Parathyroid adenoma (tissue), 2 donors: ENCODE results near the gene TMEM255B.
"Not testable (repeated sequence)": the region's sequence is repeated elsewhere in the genome, so short reads cannot be mapped to it uniquely, and the experiment has no call there.

Experiments used
- H2AFZ ChIP-seq: fragments of 300-600 bp; sonication (generic); one replicate; pipeline ENCODE4 v1.7.0; 2017; ENCODE audit warnings: antibody characterized with exemption, mild to moderate bottlenecking
- H3K27ac ChIP-seq: fragments of 300-600 bp; sonication (generic); one replicate; pipeline ENCODE4 v1.7.0; 2017
- H3K27me3 ChIP-seq: fragments of 300-600 bp; sonication (generic); one replicate; pipeline ENCODE4 v1.7.0; 2017; ENCODE audit warnings: low read length; ENCODE audit not compliant: control insufficient read depth, insufficient read depth
- H3K36me3 ChIP-seq: fragments of 300-600 bp; sonication (generic); one replicate; pipeline ENCODE4 v1.7.0; 2017; ENCODE audit warnings: low read length; ENCODE audit not compliant: control insufficient read depth, insufficient read depth
- H3K4me1 ChIP-seq: fragments of 300-600 bp; sonication (generic); one replicate; pipeline ENCODE4 v1.7.0; 2017; ENCODE audit warnings: control low read depth
- H3K4me2 ChIP-seq: fragments of 300-600 bp; sonication (generic); one replicate; pipeline ENCODE4 v1.7.0; 2017; ENCODE audit warnings: low read length
- H3K4me3 ChIP-seq: fragments of 300-600 bp; sonication (generic); one replicate; pipeline ENCODE4 v1.7.0; 2017; ENCODE audit warnings: low read depth, low read length
- H3K79me2 ChIP-seq: fragments of 300-600 bp; sonication (generic); one replicate; pipeline ENCODE4 v1.7.0; 2017; ENCODE audit warnings: control low read depth
- H3K9ac ChIP-seq: fragments of 300-600 bp; sonication (generic); one replicate; pipeline ENCODE4 v1.7.0; 2017; ENCODE audit warnings: mild to moderate bottlenecking
- H3K9me3 ChIP-seq: fragments of 300-600 bp; sonication (generic); one replicate; pipeline ENCODE4 v1.7.0; 2017; ENCODE audit warnings: low read length; ENCODE audit not compliant: control insufficient read depth
- TF ChIP-seq, protein P1 (sequence below): fragments of 300-600 bp; sonication (generic); IDR thresholded peaks from one replicate; pipeline ENCODE4 v1.7.0; 2017; ENCODE audit warnings: antibody characterized with exemption, mild to moderate bottlenecking
- donor health status: primary hyperparathyroidism.

TMEM255B gene

DNA sequence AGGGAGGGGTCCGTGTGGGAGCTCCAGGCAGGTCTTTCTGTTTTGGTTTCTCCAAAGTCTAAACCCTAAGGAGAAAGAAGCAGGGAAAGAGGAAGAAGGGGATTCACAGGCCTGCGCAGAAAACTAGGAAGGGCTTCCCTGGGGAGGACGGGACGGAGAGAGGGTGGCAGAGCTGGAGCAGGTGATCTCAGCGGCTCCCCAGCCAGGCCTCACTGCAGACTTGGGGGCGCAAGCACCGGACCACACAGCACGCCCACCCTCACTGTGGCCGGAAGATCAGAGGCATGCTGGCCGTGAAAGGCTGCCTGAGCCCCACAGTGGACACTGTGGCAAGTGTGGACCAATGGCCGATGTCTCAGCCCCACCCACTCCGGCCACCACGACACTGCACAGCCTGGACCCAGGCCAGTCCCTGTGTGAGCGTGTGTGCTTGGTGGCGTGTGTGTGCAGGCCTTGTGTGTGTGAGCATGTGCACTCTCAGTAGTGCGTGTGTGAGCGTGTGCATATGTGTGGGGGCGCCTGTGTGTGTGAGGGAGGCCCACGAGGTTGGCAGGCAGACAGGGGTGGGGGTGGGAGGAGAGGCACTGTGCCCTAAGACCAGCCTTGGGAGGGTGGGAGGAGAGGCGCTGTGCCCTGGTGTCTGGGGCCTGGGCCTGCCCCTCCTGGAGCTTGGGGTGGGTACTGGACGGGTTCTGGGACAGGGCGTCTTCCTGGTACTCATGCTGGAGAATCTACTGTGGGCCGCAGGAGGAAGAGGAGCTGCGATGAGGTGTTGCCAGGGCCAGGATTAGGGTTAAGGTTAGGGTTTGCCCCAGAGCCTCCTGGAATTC lies 15.4 kb upstream of the TMEM255B start:
- H3K9me3 ChIP-seq = no peaks in the 10 kb centered on the region
- H3K27ac ChIP-seq = no peak overlapping the region
- TF ChIP-seq, protein P1, sequence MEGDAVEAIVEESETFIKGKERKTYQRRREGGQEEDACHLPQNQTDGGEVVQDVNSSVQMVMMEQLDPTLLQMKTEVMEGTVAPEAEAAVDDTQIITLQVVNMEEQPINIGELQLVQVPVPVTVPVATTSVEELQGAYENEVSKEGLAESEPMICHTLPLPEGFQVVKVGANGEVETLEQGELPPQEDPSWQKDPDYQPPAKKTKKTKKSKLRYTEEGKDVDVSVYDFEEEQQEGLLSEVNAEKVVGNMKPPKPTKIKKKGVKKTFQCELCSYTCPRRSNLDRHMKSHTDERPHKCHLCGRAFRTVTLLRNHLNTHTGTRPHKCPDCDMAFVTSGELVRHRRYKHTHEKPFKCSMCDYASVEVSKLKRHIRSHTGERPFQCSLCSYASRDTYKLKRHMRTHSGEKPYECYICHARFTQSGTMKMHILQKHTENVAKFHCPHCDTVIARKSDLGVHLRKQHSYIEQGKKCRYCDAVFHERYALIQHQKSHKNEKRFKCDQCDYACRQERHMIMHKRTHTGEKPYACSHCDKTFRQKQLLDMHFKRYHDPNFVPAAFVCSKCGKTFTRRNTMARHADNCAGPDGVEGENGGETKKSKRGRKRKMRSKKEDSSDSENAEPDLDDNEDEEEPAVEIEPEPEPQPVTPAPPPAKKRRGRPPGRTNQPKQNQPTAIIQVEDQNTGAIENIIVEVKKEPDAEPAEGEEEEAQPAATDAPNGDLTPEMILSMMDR = no peak
- no peaks in the 10 kb centered on the region for H3K79me2 ChIP-seq
- no peak overlapping the region for H2AFZ ChIP-seq
- no peak overlapping the region for H3K4me2 ChIP-seq
- no peaks in the 10 kb centered on the region for H3K36me3 ChIP-seq
- no peaks in the 10 kb centered on the region for H3K27me3 ChIP-seq
- H3K4me3 ChIP-seq = no peak overlapping the region
- H3K4me1 ChIP-seq = no peaks in the 10 kb centered on the region
- no peak overlapping the region for H3K9ac ChIP-seq

DNA sequence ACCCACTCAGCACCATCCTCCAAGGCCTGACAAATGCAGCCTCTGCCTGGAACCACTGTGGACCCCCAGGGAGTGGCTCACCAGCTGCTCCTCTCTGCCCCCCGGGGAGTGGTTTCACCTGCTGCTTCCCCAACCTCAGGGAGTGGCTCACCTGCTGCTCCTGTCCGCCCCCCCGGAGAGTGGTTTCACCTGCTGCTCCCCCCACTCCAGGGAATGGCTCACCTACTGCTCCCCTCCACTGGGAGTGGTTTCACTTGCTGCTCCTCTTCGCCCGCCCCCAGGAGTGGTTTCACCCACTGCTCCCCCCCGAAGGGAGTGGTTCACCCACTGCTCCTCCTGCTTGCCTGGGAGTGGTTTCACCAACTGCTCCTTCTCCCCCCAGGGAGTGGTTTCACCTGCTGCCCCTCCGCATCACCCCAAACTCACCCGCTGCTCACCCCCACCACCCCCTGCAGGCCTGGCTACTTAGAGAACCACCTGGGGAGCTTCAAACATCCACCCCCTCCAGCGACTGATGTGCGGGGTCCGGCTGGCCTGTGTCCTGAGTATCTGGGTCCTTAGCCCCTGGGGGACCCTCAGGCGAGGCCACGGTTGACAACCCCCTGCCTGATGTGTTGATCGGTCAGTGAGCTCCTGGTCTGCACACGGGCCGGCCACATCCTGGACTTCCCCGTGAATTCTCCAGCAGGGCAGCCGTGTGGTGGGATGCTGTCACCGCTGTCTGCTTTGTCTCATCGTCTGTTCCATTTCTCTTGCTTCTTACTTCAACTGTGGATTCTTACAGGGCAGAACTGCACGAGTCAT lies 14.6 kb upstream of the TMEM255B start:
- TF ChIP-seq, protein P1 = no peak
- Histone ChIP-seq H3K27me3 (no peaks in the 10 kb centered on the region), H2AFZ (no peak overlapping the region), H3K9me3 (no peaks in the 10 kb centered on the region), H3K4me1 (no peaks in the 10 kb centered on the region), H3K27ac (no peak overlapping the region), H3K79me2 (no peaks in the 10 kb centered on the region), H3K9ac (no peak overlapping the region), H3K4me3 (no peak overlapping the region), H3K4me2 (no peak overlapping the region), H3K36me3 (no peaks in the 10 kb centered on the region)

DNA sequence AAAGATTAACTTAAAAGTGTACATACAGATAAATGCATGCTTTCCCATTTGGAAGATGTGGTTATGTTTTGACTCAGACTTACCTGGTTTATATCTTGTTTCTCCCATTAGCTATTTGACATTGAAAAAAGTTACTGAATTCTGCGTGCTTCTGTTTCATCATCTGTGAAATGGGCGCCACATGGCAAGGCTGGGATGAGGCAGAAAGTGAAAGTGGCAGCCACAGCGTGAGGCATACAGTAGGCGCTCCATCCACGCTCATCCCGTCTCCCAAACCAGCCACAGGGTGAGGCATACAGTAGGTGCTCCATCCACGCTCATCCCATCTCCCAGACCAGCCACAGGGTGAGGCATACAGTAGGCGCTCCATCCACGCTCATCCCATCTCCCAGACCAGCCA lies 14.0 kb upstream of the TMEM255B start:
- H3K27me3 ChIP-seq = no peaks in the 10 kb centered on the region
- TF ChIP-seq, protein P1 = no peak
- H3K9me3 ChIP-seq = no peaks in the 10 kb centered on the region
- no peak overlapping the region for H3K4me3 ChIP-seq
- no peak overlapping the region for H2AFZ ChIP-seq
- no peaks in the 10 kb centered on the region for H3K4me1 ChIP-seq
- H3K79me2 ChIP-seq = no peaks in the 10 kb centered on the region
- no peak overlapping the region for H3K9ac ChIP-seq
- H3K36me3 ChIP-seq = no peaks in the 10 kb centered on the region
- H3K4me2 ChIP-seq = no peak overlapping the region
- no peak overlapping the region for H3K27ac ChIP-seq

DNA sequence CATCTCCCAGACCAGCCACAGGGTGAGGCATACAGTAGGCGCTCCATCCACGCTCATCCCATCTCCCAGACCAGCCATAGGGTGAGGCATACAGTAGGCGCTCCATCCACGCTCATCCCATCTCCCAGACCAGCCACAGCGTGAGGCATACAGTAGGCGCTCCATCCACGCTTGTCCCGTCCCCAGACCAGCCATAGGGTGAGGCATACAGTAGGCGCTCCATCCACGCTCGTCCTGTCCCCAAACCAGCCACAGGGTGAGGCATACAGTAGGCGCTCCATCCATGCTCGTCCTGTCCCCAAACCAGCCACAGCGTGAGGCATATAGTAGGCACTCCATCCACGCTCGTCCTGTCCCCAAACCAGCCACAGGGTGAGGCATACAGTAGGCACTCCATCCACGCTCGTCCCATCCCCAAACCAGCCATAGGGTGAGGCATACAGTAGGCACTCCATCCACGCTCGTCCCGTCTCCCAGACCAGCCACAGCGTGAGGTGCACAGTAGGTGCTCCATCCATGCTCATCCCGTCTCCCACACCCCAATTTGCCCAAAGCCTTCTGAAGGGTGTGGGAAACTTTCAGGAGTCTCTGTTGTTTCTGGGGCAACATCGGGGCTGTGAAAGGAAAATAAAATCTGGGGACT lies 13.4 kb upstream of the TMEM255B start:
- H3K4me1 ChIP-seq, H3K4me2 ChIP-seq, H3K79me2 ChIP-seq, H2AFZ ChIP-seq, H3K9me3 ChIP-seq, H3K27me3 ChIP-seq, H3K27ac ChIP-seq, H3K9ac ChIP-seq, H3K36me3 ChIP-seq, H3K4me3 ChIP-seq: not testable (repeated sequence)

DNA sequence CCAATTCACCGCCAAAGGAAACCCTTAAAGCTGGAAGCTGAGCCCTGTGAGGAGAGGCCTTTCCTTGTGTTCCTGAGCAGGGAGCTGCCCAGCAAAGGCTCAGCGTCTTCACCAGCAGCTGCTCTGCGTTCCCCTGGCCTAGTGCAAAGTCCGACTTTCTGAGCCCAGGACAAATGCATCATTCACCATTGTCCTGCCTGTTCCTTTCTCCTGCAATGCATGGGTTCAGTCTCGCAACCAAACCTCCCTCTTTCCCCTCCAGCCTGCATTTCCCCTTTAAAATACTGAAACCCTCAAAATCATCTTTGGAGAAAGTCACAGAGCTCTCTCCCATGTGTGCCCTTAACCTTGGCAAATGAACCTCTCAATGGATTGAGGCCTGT lies 12.9 kb upstream of the TMEM255B start:
- Histone ChIP-seq H2AFZ (no peak overlapping the region), H3K27ac (no peak overlapping the region), H3K4me2 (no peak overlapping the region), H3K4me3 (no peak overlapping the region), H3K4me1 (no peaks in the 10 kb centered on the region), H3K9ac (no peak overlapping the region), H3K27me3 (no peaks in the 10 kb centered on the region), H3K36me3 (no peaks in the 10 kb centered on the region), H3K79me2 (no peaks in the 10 kb centered on the region), H3K9me3 (no peaks in the 10 kb centered on the region)
- TF ChIP-seq, protein P1 = no peak
